ENCODE data around the gene BHLHE40.
"Not testable (repeated sequence)": the region's sequence is repeated elsewhere in the genome, so short reads cannot be mapped to it uniquely, and the experiment has no call there.

The BHLHE40 gene

GRCh38 chr3:4963669-4964570 is 15.3 kb upstream of the BHLHE40 start:
- peaks cover 14% of the 10 kb centered on the region for H3K36me3 Mint-ChIP-seq (ENCODE audit: low read depth)
- peaks cover 48% of the 10 kb centered on the region for H3K9me3 Mint-ChIP-seq
- H3K4me1 Mint-ChIP-seq, result no peaks in the 10 kb centered on the region
- peaks cover 7% of the 10 kb centered on the region for H3K27me3 Mint-ChIP-seq (ENCODE audit: low read depth, poor library complexity)
- no peak for TF ChIP-seq CTCF (IDR thresholded peaks at IDR 0.05)
- H3K27ac Mint-ChIP-seq, result peak overlapping the region; percentile 55
- no peak for DNase-seq
- no peak overlapping the region for H3K4me3 Mint-ChIP-seq

GRCh38 chr3:4966006-4966405 is 13.2 kb upstream of the BHLHE40 start:
- H3K4me1 Mint-ChIP-seq; H3K27ac Mint-ChIP-seq; H3K4me3 Mint-ChIP-seq; DNase-seq; H3K36me3 Mint-ChIP-seq (ENCODE audit: low read depth): not testable (repeated sequence)
- H3K27me3 Mint-ChIP-seq (ENCODE audit: low read depth, poor library complexity), result peaks cover 12% of the 10 kb centered on the region
- peaks cover 51% of the 10 kb centered on the region for H3K9me3 Mint-ChIP-seq

DNA sequence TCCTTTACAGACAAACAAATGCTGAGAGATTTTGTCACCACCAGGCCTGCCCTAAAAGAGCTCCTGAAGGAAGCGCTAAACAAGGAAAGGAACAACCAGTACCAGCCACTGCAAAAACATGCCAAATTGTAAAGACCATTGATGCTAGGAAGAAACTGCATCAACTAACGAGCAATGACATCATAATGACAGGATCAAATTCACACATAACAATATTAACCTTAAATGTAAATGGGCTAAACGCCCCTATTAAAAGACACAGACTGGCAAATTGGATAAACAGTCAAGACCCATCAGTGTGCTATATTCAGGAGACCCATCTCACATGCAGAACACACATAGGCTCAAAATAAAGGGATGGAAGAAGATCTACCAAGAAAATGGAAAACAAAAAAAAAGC is 11.6 kb upstream of the BHLHE40 start:
- H3K4me3 Mint-ChIP-seq; H3K4me1 Mint-ChIP-seq; DNase-seq; H3K27ac Mint-ChIP-seq; H3K36me3 Mint-ChIP-seq (ENCODE audit: low read depth): not testable (repeated sequence)
- peaks cover 59% of the 10 kb centered on the region for H3K9me3 Mint-ChIP-seq
- H3K27me3 Mint-ChIP-seq (ENCODE audit: low read depth, poor library complexity), result peaks cover 12% of the 10 kb centered on the region

- H3K4me3 Mint-ChIP-seq; H3K27ac Mint-ChIP-seq; H3K36me3 Mint-ChIP-seq (ENCODE audit: low read depth); DNase-seq: not testable (repeated sequence)
- Mint-ChIP-seq H3K4me1 (peaks cover 15% of the 10 kb centered on the region), H3K27me3 (ENCODE audit: low read depth, poor library complexity) (peaks cover 12% of the 10 kb centered on the region), H3K9me3 (peaks cover 49% of the 10 kb centered on the region)
These were observed 7.8 kb upstream of the BHLHE40 start for GRCh38 chr3:4971437-4971836.

- peaks cover 19% of the 10 kb centered on the region for H3K4me1 Mint-ChIP-seq
- no peak for DNase-seq
These were observed 7.4 kb upstream of the BHLHE40 start for GRCh38 chr3:4971838-4972237.

GRCh38 chr3:4972652-4973643 is 6.3 kb upstream of the BHLHE40 start:
- peaks cover 35% of the 10 kb centered on the region for H3K9me3 Mint-ChIP-seq
- H3K36me3 Mint-ChIP-seq (ENCODE audit: low read depth), result peaks cover under 1% of the 10 kb centered on the region
- H3K27me3 Mint-ChIP-seq (ENCODE audit: low read depth, poor library complexity), result peaks cover 12% of the 10 kb centered on the region

More at GRCh38 chr3:4971838-4972237, 7.4 kb upstream of the BHLHE40 start:
- H3K4me3 Mint-ChIP-seq, result no peak overlapping the region
- H3K36me3 Mint-ChIP-seq (ENCODE audit: low read depth), result peaks cover 4% of the 10 kb centered on the region
- peaks cover 13% of the 10 kb centered on the region for H3K27me3 Mint-ChIP-seq (ENCODE audit: low read depth, poor library complexity)
- H3K9me3 Mint-ChIP-seq, result peaks cover 45% of the 10 kb centered on the region
- H3K27ac Mint-ChIP-seq, result no peak overlapping the region
- no peak for TF ChIP-seq CTCF (IDR thresholded peaks at IDR 0.05)

More at GRCh38 chr3:4972652-4973643, 6.3 kb upstream of the BHLHE40 start:
- no peak for TF ChIP-seq CTCF (IDR thresholded peaks at IDR 0.05)
- H3K4me3 Mint-ChIP-seq, result no peak overlapping the region
- H3K27ac Mint-ChIP-seq, result no peak overlapping the region
- no peak for DNase-seq
- H3K4me1 Mint-ChIP-seq, result peaks cover 30% of the 10 kb centered on the region
